ENCODE results near the gene NEO1.

NEO1 gene

GRCh38 chr15:73273181-73274002 is 221.1 kb downstream of the NEO1 start:
- H3K9me3 ChIP-seq (ENCODE audit: control insufficient read depth in 1 of 2, low read length in 2 of 2), result no peaks in the 10 kb centered on the region
- no peak overlapping the region for H3K27ac ChIP-seq (ENCODE audit: low read length)
- H3K27me3 ChIP-seq (ENCODE audit: low read depth, low read length), result no peaks in the 10 kb centered on the region
- H3K36me3 ChIP-seq (ENCODE audit: control insufficient read depth in 1 of 2, insufficient read depth in 2 of 2, low read length in 2 of 2), result peaks cover 7 to 33% of the 10 kb centered on the region in 2 donors
- no peak overlapping the region for H3K4me3 ChIP-seq (ENCODE audit: low read depth in 1 of 2, low read length in 2 of 2)
- no peaks in the 10 kb centered on the region for H3K4me1 ChIP-seq (ENCODE audit: control insufficient read depth in 1 of 2, insufficient read depth in 2 of 2, low read length in 2 of 2)

DNA sequence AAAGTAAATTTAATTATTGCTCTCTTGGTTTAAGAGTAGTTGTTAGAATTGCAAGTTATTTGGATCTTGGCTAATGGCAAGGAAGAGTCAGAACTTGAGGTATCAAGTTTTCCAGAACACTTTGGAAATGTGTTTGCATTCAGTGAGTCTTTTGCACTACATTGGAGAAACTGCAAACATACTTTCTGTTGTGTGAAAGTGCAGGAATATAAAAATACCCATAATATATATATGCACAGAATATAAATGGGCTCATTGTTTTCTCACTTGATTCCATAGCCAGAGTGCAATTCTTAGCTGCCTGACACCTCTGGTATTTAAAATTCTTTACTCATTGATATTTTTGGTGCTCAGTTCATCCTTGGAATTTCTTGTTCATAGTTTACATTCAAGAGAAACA is 223.6 kb downstream of the NEO1 start:
- H3K4me3 ChIP-seq (ENCODE audit: low read depth in 1 of 2, low read length in 2 of 2), result no peak overlapping the region
- no peaks in the 10 kb centered on the region for H3K9me3 ChIP-seq (ENCODE audit: control insufficient read depth in 1 of 2, low read length in 2 of 2)
- no peaks in the 10 kb centered on the region for H3K4me1 ChIP-seq (ENCODE audit: control insufficient read depth in 1 of 2, insufficient read depth in 2 of 2, low read length in 2 of 2)
- no peaks in the 10 kb centered on the region for H3K27me3 ChIP-seq (ENCODE audit: low read depth, low read length)
- H3K36me3 ChIP-seq (ENCODE audit: control insufficient read depth in 1 of 2, insufficient read depth in 2 of 2, low read length in 2 of 2), result peaks cover 3 to 16% of the 10 kb centered on the region in 2 donors
- no peak overlapping the region for H3K27ac ChIP-seq (ENCODE audit: low read length)

DNA sequence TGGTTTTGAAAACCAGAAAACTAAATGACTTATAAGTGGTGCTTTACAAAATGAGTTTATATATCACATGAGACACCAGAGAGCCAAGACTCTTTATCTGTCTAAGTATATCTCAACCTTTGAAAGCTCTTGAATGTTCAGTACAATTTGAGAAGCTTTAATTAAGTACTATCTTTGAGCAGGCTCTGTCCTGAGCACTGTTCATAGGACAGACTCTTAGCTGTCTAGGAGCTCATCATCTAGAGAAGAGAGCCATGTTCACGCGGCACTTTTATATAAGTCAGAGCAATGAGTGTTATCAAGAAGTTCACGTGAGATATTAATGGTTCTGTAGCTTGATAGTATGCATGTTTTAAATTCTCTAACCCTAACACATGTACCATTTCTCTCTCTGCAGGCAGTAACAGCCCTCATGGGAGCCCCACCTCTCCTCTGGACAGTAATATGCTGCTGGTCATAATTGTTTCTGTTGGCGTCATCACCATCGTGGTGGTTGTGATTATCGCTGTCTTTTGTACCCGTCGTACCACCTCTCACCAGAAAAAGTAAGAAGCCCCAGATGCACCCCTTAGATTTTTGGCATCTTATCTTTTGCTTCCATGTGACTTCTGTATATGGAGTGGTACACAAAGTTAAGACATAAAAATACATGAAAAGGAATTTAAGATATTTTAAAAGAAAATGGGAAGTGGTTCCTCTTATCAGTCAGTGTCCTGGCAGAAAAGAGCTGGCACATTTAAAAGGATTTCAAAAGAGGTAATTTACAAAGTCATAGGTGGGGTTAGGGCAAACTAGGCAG is 230.5 kb downstream of the NEO1 start:
- Histone ChIP-seq H3K27me3 (ENCODE audit: low read depth, low read length) (no peaks in the 10 kb centered on the region), H3K36me3 (ENCODE audit: control insufficient read depth in 1 of 2, insufficient read depth in 2 of 2, low read length in 2 of 2) (peaks cover 12 to 15% of the 10 kb centered on the region in 2 donors)

GRCh38 chr15:73283366-73283962 is 231.2 kb downstream of the NEO1 start:
- Histone ChIP-seq H3K36me3 (ENCODE audit: control insufficient read depth in 1 of 2, insufficient read depth in 2 of 2, low read length in 2 of 2) (peaks cover 9 to 12% of the 10 kb centered on the region in 2 donors), H3K27me3 (ENCODE audit: low read depth, low read length) (no peaks in the 10 kb centered on the region), H3K4me3 (ENCODE audit: low read depth in 1 of 2, low read length in 2 of 2) (no peak overlapping the region), H3K9me3 (ENCODE audit: control insufficient read depth in 1 of 2, low read length in 2 of 2) (no peaks in the 10 kb centered on the region), H3K4me1 (ENCODE audit: control insufficient read depth in 1 of 2, insufficient read depth in 2 of 2, low read length in 2 of 2) (peaks cover 0 to 18% of the 10 kb centered on the region in 2 donors), H3K27ac (ENCODE audit: low read length) (no peak overlapping the region)

More for the DNA sequence above, 230.5 kb downstream of the NEO1 start:
- no peak overlapping the region for H3K4me3 ChIP-seq (ENCODE audit: low read depth in 1 of 2, low read length in 2 of 2)
- H3K27ac ChIP-seq (ENCODE audit: low read length), result no peak overlapping the region
- no peaks in the 10 kb centered on the region for H3K9me3 ChIP-seq (ENCODE audit: control insufficient read depth in 1 of 2, low read length in 2 of 2)
- H3K4me1 ChIP-seq (ENCODE audit: control insufficient read depth in 1 of 2, insufficient read depth in 2 of 2, low read length in 2 of 2), result peaks cover 0 to 18% of the 10 kb centered on the region in 2 donors

DNA sequence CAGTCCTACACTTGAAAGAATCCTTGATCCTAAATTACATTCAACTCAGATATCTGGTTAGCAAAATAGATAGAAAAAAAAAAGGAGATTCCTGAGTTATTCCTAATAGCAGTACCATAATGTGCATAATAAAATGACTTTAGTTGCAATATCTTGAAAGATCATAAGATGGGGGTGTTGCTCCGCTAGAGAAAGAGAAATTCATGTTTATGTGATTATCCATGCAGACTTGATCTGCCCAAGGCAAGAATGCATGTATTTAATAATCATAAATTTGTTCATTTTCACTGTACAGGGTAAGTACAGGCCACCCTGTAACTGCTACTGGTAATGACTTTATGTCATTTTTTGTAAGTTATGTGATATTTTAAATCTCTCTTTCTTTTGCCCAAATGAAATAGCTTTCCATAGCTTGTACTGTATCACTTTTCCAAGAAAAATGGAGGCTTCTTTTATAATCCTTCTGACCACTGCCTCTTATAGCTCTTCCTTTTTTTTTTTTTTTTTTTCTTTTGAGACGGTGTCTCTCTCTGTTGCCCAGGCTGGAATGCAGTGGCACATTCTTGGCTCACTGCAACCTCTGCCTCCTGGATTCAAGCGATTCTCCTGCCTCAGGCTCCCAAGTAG is 231.9 kb downstream of the NEO1 start:
- H3K4me1 ChIP-seq (ENCODE audit: control insufficient read depth in 1 of 2, insufficient read depth in 2 of 2, low read length in 2 of 2), result peaks cover 0 to 18% of the 10 kb centered on the region in 2 donors
- H3K36me3 ChIP-seq (ENCODE audit: control insufficient read depth in 1 of 2, insufficient read depth in 2 of 2, low read length in 2 of 2), result peaks cover 11 to 17% of the 10 kb centered on the region in 2 donors

GRCh38 chr15:73286311-73286710 is 234.0 kb downstream of the NEO1 start:
- no peaks in the 10 kb centered on the region for H3K27me3 ChIP-seq (ENCODE audit: low read depth, low read length)
- no peak overlapping the region for H3K4me3 ChIP-seq (ENCODE audit: low read depth in 1 of 2, low read length in 2 of 2)
- peak overlapping the region; percentile 6 for H3K27ac ChIP-seq (ENCODE audit: low read length)
- H3K4me1 ChIP-seq (ENCODE audit: control insufficient read depth in 1 of 2, insufficient read depth in 2 of 2, low read length in 2 of 2), result peaks cover 0 to 18% of the 10 kb centered on the region in 2 donors
- H3K9me3 ChIP-seq (ENCODE audit: control insufficient read depth in 1 of 2, low read length in 2 of 2), result no peaks in the 10 kb centered on the region
- H3K36me3 ChIP-seq (ENCODE audit: control insufficient read depth in 1 of 2, insufficient read depth in 2 of 2, low read length in 2 of 2), result peaks cover 15 to 25% of the 10 kb centered on the region in 2 donors

More for the DNA sequence above, 231.9 kb downstream of the NEO1 start:
- H3K27me3 ChIP-seq (ENCODE audit: low read depth, low read length), result no peaks in the 10 kb centered on the region
- H3K27ac ChIP-seq (ENCODE audit: low read length), result no peak overlapping the region
- H3K4me3 ChIP-seq (ENCODE audit: low read depth in 1 of 2, low read length in 2 of 2), result no peak overlapping the region
- no peaks in the 10 kb centered on the region for H3K9me3 ChIP-seq (ENCODE audit: control insufficient read depth in 1 of 2, low read length in 2 of 2)

DNA sequence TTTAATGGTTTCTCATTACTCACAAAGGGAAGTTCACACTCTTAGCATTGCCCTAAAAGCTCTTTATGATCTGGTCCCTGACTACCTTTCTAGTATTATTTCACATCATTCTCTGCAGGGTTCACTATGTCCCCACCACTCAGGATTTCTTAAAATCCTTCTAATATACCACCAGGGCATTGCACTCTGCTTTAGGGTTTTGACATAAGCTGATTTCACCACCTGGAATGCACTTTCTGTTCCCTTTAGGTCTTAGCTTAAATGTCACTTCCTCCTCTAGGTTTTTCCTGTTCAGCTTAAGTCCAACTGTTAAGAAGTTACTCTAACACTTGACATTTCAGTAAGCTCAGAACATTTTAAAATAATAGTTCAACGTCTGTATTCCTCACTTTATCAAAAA is 234.8 kb downstream of the NEO1 start:
- Histone ChIP-seq H3K27me3 (ENCODE audit: low read depth, low read length) (no peaks in the 10 kb centered on the region), H3K36me3 (ENCODE audit: control insufficient read depth in 1 of 2, insufficient read depth in 2 of 2, low read length in 2 of 2) (peaks cover 15 to 25% of the 10 kb centered on the region in 2 donors), H3K27ac (ENCODE audit: low read length) (peak overlapping the region; percentile 6), H3K4me3 (ENCODE audit: low read depth in 1 of 2, low read length in 2 of 2) (no peak overlapping the region), H3K4me1 (ENCODE audit: control insufficient read depth in 1 of 2, insufficient read depth in 2 of 2, low read length in 2 of 2) (peaks cover 0 to 18% of the 10 kb centered on the region in 2 donors), H3K9me3 (ENCODE audit: control insufficient read depth in 1 of 2, low read length in 2 of 2) (no peaks in the 10 kb centered on the region)

GRCh38 chr15:73291441-73291840 is 239.2 kb downstream of the NEO1 start:
- H3K4me3 ChIP-seq (ENCODE audit: low read depth in 1 of 2, low read length in 2 of 2), result no peak overlapping the region
- peaks cover 9 to 31% of the 10 kb centered on the region in 2 donors for H3K36me3 ChIP-seq (ENCODE audit: control insufficient read depth in 1 of 2, insufficient read depth in 2 of 2, low read length in 2 of 2)
- no peaks in the 10 kb centered on the region for H3K9me3 ChIP-seq (ENCODE audit: control insufficient read depth in 1 of 2, low read length in 2 of 2)
- H3K27me3 ChIP-seq (ENCODE audit: low read depth, low read length), result no peaks in the 10 kb centered on the region
- no peak overlapping the region for H3K27ac ChIP-seq (ENCODE audit: low read length)
- peaks cover 0 to 6% of the 10 kb centered on the region in 2 donors for H3K4me1 ChIP-seq (ENCODE audit: control insufficient read depth in 1 of 2, insufficient read depth in 2 of 2, low read length in 2 of 2)

DNA sequence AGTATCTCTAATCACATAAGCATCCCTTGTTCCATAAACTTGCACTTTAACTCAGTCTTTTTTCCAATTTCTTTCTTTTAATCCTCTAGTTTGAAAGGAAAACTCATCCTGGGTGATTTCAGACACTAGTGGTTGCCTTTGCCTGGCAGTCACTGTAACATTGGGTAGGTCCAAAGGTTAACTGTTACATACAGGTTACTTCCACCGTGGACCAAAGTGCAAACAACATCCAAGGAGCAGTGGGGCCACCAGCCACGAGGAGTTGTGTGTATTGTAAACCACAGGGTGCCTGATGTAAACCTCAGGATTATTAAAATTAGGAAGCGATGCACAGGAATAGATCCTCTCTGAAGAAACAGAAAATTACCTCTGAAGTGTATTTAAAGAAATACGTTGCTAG is 241.5 kb downstream of the NEO1 start:
- no peaks in the 10 kb centered on the region for H3K9me3 ChIP-seq (ENCODE audit: control insufficient read depth in 1 of 2, low read length in 2 of 2)

DNA sequence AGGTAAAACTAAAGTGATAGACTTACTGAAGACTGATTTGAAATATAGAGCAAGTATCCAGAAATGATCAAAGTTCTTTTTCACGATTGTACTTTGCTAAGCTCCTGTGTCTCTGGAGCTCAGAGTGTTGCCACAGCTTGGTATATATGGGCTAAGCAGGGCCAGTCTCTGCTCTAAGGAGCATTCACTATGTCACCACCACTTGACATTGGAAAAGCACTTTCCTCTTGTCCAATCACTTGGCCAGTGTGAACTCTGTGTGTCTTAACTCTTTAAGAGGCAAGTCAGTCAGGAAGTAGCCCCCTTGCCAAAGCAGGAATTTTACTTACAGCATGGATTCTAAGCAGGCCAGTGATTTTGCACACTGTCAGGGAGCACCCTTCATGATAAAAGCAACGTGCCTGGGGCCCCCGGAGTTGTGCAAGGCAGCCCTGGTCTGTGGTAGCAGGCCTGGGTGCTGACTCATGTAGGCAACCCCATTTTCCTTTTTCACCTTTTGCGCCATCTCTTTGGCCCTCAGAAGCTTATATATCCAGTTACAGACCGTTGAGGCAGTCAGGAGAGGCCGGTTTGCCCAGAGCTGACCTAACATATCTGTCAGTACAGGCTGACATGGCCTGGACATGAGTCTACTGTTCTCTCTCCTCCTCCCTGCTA is 243.5 kb downstream of the NEO1 start:
- no peaks in the 10 kb centered on the region for H3K27me3 ChIP-seq (ENCODE audit: low read depth, low read length)
- no peaks in the 10 kb centered on the region for H3K4me1 ChIP-seq (ENCODE audit: control insufficient read depth in 1 of 2, insufficient read depth in 2 of 2, low read length in 2 of 2)
- H3K27ac ChIP-seq (ENCODE audit: low read length), result no peak overlapping the region
- no peaks in the 10 kb centered on the region for H3K9me3 ChIP-seq (ENCODE audit: control insufficient read depth in 1 of 2, low read length in 2 of 2)
- no peak overlapping the region for H3K4me3 ChIP-seq (ENCODE audit: low read depth in 1 of 2, low read length in 2 of 2)
- peaks cover 6 to 27% of the 10 kb centered on the region in 2 donors for H3K36me3 ChIP-seq (ENCODE audit: control insufficient read depth in 1 of 2, insufficient read depth in 2 of 2, low read length in 2 of 2)

More for the DNA sequence above, 241.5 kb downstream of the NEO1 start:
- Histone ChIP-seq H3K4me1 (ENCODE audit: control insufficient read depth in 1 of 2, insufficient read depth in 2 of 2, low read length in 2 of 2) (no peaks in the 10 kb centered on the region), H3K4me3 (ENCODE audit: low read depth in 1 of 2, low read length in 2 of 2) (no peak overlapping the region), H3K27ac (ENCODE audit: low read length) (no peak overlapping the region), H3K27me3 (ENCODE audit: low read depth, low read length) (no peaks in the 10 kb centered on the region), H3K36me3 (ENCODE audit: control insufficient read depth in 1 of 2, insufficient read depth in 2 of 2, low read length in 2 of 2) (peaks cover 12 to 38% of the 10 kb centered on the region in 2 donors)

Measured in muscle layer of duodenum (tissue), 2 donors.